ENCODE measurements around the gene TMBIM4. TPM values are rescaled to one million over a fixed set of nuclear protein-coding genes. Genes with fewer than 3 reads are reported as not detected.

TMBIM4 gene
- total RNA-seq, 1 donor from 2014 or later, result 154 TPM

DNA sequence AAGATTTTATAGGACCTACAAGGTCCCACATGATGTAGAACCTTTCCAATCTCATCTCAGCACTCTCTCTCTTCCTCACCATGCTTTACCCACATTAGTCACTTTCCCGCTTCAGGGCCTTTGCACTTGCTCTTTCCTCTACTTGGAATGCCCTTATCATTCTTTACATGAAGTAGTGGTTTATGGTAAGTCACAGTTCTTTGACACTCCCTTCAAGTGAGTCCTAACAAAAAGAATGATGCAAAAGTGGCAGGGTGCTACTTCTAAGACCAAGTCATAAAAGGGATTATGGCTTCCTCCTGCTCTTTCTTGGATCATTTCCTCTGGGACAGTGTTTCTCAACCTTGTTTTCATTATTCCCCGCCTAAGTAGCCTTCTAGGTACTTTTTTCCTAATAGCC, 13.1 kb downstream of the TMBIM4 start:
- DNase-seq (no peak), ATAC-seq (no peak)
- Histone ChIP-seq H3K4me1 (no peaks in the 10 kb centered on the region), H3K4me3 (no peak overlapping the region), H3K27me3 (no peaks in the 10 kb centered on the region), H3K36me3 (peaks cover 15% of the 10 kb centered on the region), H3K9me3 (no peaks in the 10 kb centered on the region), H3K27ac (no peak overlapping the region)
- TF ChIP-seq, protein P1, sequence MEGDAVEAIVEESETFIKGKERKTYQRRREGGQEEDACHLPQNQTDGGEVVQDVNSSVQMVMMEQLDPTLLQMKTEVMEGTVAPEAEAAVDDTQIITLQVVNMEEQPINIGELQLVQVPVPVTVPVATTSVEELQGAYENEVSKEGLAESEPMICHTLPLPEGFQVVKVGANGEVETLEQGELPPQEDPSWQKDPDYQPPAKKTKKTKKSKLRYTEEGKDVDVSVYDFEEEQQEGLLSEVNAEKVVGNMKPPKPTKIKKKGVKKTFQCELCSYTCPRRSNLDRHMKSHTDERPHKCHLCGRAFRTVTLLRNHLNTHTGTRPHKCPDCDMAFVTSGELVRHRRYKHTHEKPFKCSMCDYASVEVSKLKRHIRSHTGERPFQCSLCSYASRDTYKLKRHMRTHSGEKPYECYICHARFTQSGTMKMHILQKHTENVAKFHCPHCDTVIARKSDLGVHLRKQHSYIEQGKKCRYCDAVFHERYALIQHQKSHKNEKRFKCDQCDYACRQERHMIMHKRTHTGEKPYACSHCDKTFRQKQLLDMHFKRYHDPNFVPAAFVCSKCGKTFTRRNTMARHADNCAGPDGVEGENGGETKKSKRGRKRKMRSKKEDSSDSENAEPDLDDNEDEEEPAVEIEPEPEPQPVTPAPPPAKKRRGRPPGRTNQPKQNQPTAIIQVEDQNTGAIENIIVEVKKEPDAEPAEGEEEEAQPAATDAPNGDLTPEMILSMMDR (IDR thresholded peaks at IDR 0.05), result no peak
- intact Hi-C loops (cut with DNase I), result no loop called here

DNA sequence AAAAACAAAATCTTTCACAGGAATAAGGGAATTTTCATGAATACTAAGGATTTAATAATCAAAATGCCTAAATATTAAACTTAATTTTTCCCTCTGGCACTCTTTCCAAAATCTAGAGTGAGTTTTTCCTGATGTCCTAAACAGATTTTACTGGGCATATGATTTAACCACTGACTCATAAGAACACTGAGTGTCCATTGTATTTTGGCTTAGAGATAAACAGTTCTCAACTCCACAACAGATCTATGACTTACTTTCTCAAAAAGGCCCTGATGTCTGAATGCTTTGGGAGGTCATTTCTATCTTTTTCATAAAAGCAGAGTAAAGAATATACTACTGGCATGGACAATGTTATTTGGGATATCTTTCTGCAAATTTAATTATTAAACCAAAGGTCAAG, 15.0 kb downstream of the TMBIM4 start:
- Histone ChIP-seq H3K9me3 (no peaks in the 10 kb centered on the region), H3K27ac (no peak overlapping the region), H3K27me3 (no peaks in the 10 kb centered on the region), H3K4me3 (no peak overlapping the region), H3K36me3 (peaks cover 9% of the 10 kb centered on the region), H3K4me1 (no peaks in the 10 kb centered on the region)
- ATAC-seq, result no peak
- intact Hi-C loops (cut with DNase I), result no loop called here
- TF ChIP-seq, protein P1 (IDR thresholded peaks at IDR 0.05), result no peak
- no peak for DNase-seq

- Histone ChIP-seq H3K4me3 (no peak overlapping the region), H3K36me3 (peaks cover 3% of the 10 kb centered on the region), H3K27ac (no peak overlapping the region), H3K9me3 (no peaks in the 10 kb centered on the region), H3K27me3 (no peaks in the 10 kb centered on the region), H3K4me1 (no peaks in the 10 kb centered on the region)
- intact Hi-C loops (cut with DNase I), result no loop called here
- TF ChIP-seq, protein P1 (IDR thresholded peaks at IDR 0.05), result no peak
- ATAC-seq (no peak), DNase-seq (no peak)
These were observed 17.1 kb downstream of the TMBIM4 start for GRCh38 chr12:66152732-66153131.

DNA sequence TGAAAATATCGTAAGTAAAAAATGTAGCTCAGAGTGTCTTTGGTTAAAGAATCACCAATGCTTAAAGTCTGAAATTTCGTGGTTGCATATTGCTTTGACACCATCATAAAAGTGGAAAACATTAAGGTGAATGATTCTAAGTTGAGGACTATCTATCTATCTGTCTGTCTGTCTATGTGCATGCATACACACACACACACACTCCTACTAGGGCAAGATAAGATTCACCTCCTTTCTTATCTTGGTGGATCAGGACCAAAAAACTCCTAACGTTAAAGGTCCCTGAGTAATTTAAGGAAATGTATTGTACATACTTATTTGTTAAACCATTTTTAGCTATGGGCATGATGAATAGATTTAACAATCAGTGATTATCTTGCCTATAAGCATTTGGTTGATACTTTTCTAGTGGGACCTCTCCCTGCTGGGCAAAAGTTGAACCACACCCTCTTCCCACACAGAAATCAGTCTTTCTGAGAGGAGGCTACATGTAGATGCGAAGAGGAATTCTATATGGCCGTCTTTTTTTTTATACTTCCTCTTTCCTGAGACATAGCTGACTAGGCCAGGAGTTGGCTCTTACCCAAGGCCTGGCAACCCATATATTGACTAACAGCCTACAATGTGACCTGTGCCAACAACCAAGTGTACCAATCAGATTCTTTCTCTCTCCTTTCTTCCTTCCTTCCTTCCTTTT, 19.9 kb downstream of the TMBIM4 start:
- peaks cover 1% of the 10 kb centered on the region for H3K4me1 ChIP-seq
- DNase-seq (no peak), ATAC-seq (peak; percentile 89)
- H3K4me3 ChIP-seq, result no peak overlapping the region
- intact Hi-C loops (cut with DNase I), result no loop called here
- H3K27ac ChIP-seq, result no peak overlapping the region
- peaks cover 13% of the 10 kb centered on the region for H3K36me3 ChIP-seq
- H3K27me3 ChIP-seq, result no peaks in the 10 kb centered on the region
- no peaks in the 10 kb centered on the region for H3K9me3 ChIP-seq
- TF ChIP-seq, protein P1 (IDR thresholded peaks at IDR 0.05), result peak; percentile 27

GRCh38 chr12:66144791-66145754, 24.7 kb downstream of the TMBIM4 start:
- peaks cover 5% of the 10 kb centered on the region for H3K9me3 ChIP-seq
- DNase-seq, result no peak
- H3K27ac ChIP-seq, result peak overlapping the region; percentile 26
- no peak overlapping the region for H3K4me3 ChIP-seq
- H3K4me1 ChIP-seq, result peaks cover 10% of the 10 kb centered on the region
- H3K36me3 ChIP-seq, result peaks cover 15% of the 10 kb centered on the region
- intact Hi-C loops (cut with DNase I), result no loop called here
- no peaks in the 10 kb centered on the region for H3K27me3 ChIP-seq
- peak; percentile 96 for ATAC-seq
- TF ChIP-seq, protein P1 (IDR thresholded peaks at IDR 0.05), result peak; percentile 80

Measured in upper lobe of right lung (tissue), 1 donor.